PFSK-1 (cell line): ENCODE measurements around the gene RGL3.

Source experiments
- FOXP2 ChIP-seq: optimal IDR thresholded peaks from 2 replicates; pipeline ENCODE3; 2011; ENCODE audit warnings: borderline replicate concordance, control low read depth, inconsistent platforms; ENCODE audit not compliant: insufficient read depth; ENCODE audit errors: extremely low read length, extremely low read depth
- POLR2AphosphoS5 ChIP-seq: IDR thresholded peaks from 2 replicates; pipeline ENCODE4 v1.6.1; 2012; ENCODE audit warnings: low read depth, mild to moderate bottlenecking, control low read depth, low read length, moderate library complexity
- REST ChIP-seq, 2 experiments: IDR thresholded peaks; 2 replicates each; pipeline versions ENCODE4 v1.6.1 to v1.8.0; 2011 to 2012; ENCODE audit warnings: low read depth in 2 of 2, low read length in 2 of 2, control low read depth in 1 of 2, inconsistent platforms in 1 of 2, mild to moderate bottlenecking in 1 of 2, moderate library complexity in 1 of 2; ENCODE audit not compliant: insufficient read depth in 1 of 2
- SIN3A ChIP-seq: IDR thresholded peaks from 2 replicates; pipeline ENCODE4 v1.6.1; 2012; ENCODE audit warnings: mild to moderate bottlenecking, low read length, moderate library complexity, borderline replicate concordance; ENCODE audit not compliant: insufficient read depth
- TAF1 ChIP-seq: IDR thresholded peaks from 2 replicates; pipeline ENCODE4 v1.6.1; 2012; ENCODE audit warnings: low read length, control low read depth, borderline replicate concordance; ENCODE audit not compliant: insufficient read depth

Gene RGL3

DNA sequence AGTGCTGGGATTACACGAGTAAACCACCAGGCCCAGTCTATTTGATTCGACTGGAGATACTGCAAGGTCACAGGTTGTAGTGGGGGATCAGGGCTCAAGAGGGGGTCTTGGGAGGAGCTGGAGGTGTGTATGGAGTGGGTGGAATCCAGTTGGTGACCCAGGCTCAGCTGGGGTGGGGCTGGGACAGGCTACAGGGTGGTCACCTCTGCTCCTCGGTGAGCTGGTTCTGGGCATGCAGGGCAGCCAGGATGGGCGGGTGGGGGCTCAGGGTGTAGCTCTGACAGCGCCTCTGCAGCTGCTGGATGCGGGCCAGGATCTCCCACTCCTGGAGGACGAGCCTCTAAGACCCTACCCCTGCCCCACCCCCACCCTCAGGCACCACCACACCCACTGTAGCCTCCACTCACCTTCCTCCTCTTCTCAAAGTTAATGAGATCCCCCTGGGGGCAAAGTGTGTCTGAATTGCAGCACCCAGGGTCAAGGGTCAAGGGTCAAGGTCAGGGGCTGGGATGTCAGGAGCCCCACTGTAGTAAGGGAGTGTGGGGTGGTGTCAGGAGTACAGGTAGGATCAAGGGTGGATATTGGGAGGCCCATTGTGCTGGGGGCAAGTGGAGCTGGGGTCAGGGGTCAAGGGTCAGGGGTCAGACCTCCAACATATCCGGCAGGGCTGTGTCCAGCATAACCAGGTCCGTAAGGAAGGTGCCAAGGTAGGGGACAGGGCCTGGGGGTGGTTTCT lies 17.1 kb downstream of the RGL3 start:
- no peak for TF ChIP-seq REST (IDR thresholded peaks at IDR 0.05; ENCODE audit: insufficient read depth in 1 of 2, low read depth in 2 of 2, low read length in 2 of 2)
- no peak for TF ChIP-seq FOXP2
- no peak for TF ChIP-seq POLR2AphosphoS5
- TF ChIP-seq SIN3A = no peak
- TF ChIP-seq TAF1 = no peak

DNA sequence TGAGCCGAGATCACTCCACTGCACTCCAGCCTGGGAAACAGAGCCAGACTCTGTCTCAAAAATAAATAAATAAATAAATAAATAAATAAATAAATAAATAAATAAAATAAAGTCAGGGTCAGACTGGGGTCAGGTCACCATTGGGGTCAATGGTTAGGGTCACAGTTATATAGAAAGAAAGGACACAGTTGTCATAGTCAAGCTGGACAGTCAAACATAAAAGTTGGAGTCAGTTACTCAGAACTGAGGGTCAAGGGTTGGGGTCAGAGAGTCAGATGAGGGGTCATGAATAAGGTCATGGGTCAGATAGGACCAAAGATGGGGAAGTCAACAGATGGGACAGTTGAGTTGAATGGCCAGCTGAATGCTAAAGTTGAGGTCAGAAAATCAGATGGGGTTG lies 18.3 kb downstream of the RGL3 start:
- TF ChIP-seq POLR2AphosphoS5 (no peak), TAF1 (no peak), FOXP2 (no peak), REST (IDR thresholded peaks at IDR 0.05; ENCODE audit: insufficient read depth in 1 of 2, low read depth in 2 of 2, low read length in 2 of 2) (no peak), SIN3A (no peak)

DNA sequence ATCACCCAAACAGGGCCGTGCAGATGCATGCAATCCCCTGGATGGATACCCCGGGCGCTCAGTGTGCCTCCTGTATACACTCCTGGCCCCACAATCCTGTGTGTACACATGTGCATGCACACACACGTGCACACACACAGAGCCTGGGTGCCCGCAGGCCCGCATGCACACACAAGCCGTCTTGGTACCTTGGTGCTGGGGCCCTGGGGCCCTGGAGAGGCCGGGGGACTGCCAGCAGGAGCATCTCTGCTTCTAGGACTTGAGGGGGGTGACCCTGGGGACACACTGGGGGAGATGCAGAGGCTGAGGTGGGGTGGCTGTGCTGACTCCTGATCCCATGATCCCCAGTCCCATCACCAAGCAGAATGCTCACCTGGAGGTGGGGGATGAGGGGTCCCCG lies 19.4 kb downstream of the RGL3 start:
- TF ChIP-seq POLR2AphosphoS5 (no peak), FOXP2 (no peak), SIN3A (no peak), TAF1 (no peak), REST (IDR thresholded peaks at IDR 0.05; ENCODE audit: insufficient read depth in 1 of 2, low read depth in 2 of 2, low read length in 2 of 2) (no peak)

GRCh38 chr19:11397089-11397610 lies 22.0 kb downstream of the RGL3 start:
- TF ChIP-seq POLR2AphosphoS5 (no peak), SIN3A (no peak), REST (IDR thresholded peaks at IDR 0.05; ENCODE audit: insufficient read depth in 1 of 2, low read depth in 2 of 2, low read length in 2 of 2) (no peak), FOXP2 (no peak), TAF1 (no peak)
